Measurements from ENCODE around the gene JMY.

The JMY gene

DNA sequence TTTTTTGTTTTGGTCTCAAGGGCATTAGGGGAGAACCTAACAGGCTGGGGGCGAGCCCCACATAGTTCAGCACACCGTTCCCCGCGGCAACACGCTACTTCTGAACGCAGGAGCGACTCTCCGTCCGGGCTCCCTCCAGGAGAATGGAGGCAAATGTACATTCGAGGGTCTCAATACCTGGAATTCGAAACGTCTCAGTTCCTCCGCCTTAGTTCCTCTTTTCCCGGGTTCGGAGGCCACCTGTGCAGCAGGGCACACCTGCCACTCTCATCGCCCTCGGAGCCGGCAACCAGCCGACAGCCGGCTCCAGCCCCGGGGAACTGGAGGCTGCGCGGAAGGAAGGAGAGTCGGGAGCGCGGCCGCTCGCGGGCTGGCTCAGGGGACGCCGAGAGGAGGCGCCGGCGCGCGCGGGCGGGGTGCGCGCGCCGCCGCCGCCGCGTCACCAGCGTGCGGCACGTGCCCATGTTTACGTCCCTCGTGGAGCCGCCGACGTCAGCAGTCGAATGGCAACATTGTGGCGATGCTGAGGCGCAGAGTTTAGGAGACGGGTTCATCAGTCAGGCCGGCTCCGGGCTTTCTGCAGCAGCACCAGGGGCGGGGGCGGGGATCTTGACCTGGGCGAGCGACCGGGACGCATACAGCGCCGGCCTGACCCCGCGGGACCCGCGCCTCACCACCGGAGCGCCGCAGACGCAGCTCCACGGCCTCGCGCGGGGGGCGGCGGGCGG is at the start of gene JMY:
Gene JMY (plus strand): TSS at position 498 of the 728 bp plus-strand sequence. CDS start 520 bp downstream, outside the sequence.
- peak; percentile 32 for TF ChIP-seq CTCF (conservative IDR thresholded peaks at IDR 0.05; ENCODE audit: low read depth)
- peak; percentile 89 for DNase-seq (ENCODE audit: low spot score)
- H3K27ac ChIP-seq: peak within 1 kb of the TSS; percentile 88
- POLR2A ChIA-PET (ENCODE audit: low non-redundant PET): no interaction called here
- CTCF ChIA-PET: interaction anchor here (0.6 to 2.9 kb wide), 4 partner anchors 102 to 220 kb away, joined by 3 to 24 read pairs (median 4); no protein-coding TSS in a partner anchor

DNA sequence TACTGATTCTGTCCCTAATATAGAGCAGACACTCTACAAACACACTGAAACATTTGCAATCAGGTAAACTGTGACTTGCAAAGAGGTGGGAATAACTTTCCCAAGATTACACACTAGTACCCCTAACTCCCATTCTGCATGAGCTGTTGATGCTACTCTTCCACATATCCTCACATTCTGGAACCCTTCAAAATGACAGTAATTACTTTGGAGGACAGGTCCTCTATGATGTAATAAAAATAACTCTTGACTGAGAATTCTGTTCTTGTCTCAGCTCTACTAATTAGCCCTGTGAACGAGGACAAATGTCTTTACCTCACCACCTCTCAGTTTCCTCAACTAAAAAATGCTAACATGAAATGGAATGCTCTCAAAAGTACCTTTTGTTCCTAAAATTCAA is 49.5 kb upstream of the JMY start:
- ChIA-PET CTCF (interaction anchor here (0.8 kb wide), 1 partner anchor 53 kb away, joined by 3 read pairs; no protein-coding TSS in a partner anchor), POLR2A (ENCODE audit: low non-redundant PET) (no interaction called here)
- TF ChIP-seq CTCF (conservative IDR thresholded peaks at IDR 0.05; ENCODE audit: low read depth): no peak
- H3K27ac ChIP-seq: no peak overlapping the region
- no peak for DNase-seq (ENCODE audit: low spot score)

GRCh38 chr5:79189439-79190234 is 46.3 kb upstream of the JMY start:
- TF ChIP-seq CTCF (conservative IDR thresholded peaks at IDR 0.05; ENCODE audit: low read depth): no peak
- DNase-seq (ENCODE audit: low spot score): no peak
- CTCF ChIA-PET: interaction anchor here (0.6 to 1.2 kb wide), 4 partner anchors 12 to 386 kb away, joined by 3 to 6 read pairs (median 3); no protein-coding TSS in a partner anchor
- H3K27ac ChIP-seq: no peak overlapping the region
- POLR2A ChIA-PET (ENCODE audit: low non-redundant PET): no interaction called here

DNA sequence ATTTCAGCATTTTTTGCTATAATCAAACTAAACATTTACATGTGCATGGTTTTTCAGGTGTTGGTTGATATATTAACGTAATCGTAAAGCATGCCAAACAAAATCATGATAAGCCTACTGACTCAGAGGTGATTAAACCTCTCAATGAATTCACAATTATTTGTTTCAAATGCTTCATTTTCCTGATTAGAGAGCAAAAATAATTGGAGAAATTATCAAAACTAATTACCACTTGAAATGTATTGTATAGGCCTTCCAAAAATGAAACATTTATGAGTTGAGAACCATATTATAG is 45.7 kb upstream of the JMY start:
- ChIA-PET CTCF (interaction anchor here (0.7 kb wide), 1 partner anchor 385 kb away, joined by 3 read pairs; no protein-coding TSS in a partner anchor), POLR2A (ENCODE audit: low non-redundant PET) (no interaction called here)
- H3K27ac ChIP-seq: no peak overlapping the region
- no peak for TF ChIP-seq CTCF (conservative IDR thresholded peaks at IDR 0.05; ENCODE audit: low read depth)
- no peak for DNase-seq (ENCODE audit: low spot score)

DNA sequence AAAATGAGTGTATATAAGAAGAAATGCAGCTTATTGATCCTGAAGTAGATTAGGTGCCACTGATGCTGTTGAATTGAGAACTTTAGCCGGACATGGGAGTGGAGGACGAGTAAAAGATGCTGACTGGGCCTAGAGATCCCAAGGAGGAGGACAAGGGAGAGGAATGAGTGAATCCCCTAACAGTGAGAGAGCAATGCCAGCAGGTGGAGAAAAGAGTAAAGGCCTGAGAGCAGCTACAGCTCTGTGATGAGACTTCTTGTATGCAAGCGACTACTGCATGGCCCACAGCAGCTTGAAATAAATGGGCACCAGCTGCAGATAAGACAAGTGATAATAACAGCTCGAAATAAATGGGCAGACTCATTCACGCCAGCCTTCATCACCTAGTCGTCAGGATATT is 44.5 kb upstream of the JMY start:
- no peak for DNase-seq (ENCODE audit: low spot score)
- no peak overlapping the region for H3K27ac ChIP-seq
- TF ChIP-seq CTCF (conservative IDR thresholded peaks at IDR 0.05; ENCODE audit: low read depth): no peak
- ChIA-PET CTCF (interaction anchor here (0.6 kb wide), 3 partner anchors 117 to 1083 kb away, joined by 3 to 4 read pairs (median 4); no protein-coding TSS in a partner anchor), POLR2A (ENCODE audit: low non-redundant PET) (interaction anchor here (0.6 kb wide), 1 partner anchor 207 kb away, joined by 3 read pairs; no protein-coding TSS in a partner anchor)

- DNase-seq (ENCODE audit: low spot score): peak; percentile 32
- POLR2A ChIA-PET (ENCODE audit: low non-redundant PET): no interaction called here
- TF ChIP-seq CTCF (conservative IDR thresholded peaks at IDR 0.05; ENCODE audit: low read depth): no peak
- H3K27ac ChIP-seq: no peak overlapping the region
- CTCF ChIA-PET: interaction anchor here (0.6 to 0.7 kb wide), 2 partner anchors 47 to 188 kb away, joined by 3 read pairs; no protein-coding TSS in a partner anchor
Measured at GRCh38 chr5:79193643-79194042, 42.3 kb upstream of the JMY start.
